HG02798 (cell line): ENCODE data around the gene ALDOB.
A peak's percentile ranks its signal among the peaks of the same experiment; 100 is the strongest.
"Not testable (repeated sequence)": the region's sequence is repeated elsewhere in the genome, so short reads cannot be mapped to it uniquely, and the experiment has no call there.

Source experiments
- ATAC-seq: cut with Tn5 transposase; IDR thresholded peaks from one replicate; pipeline ENCODE4 v1.9.1; 2021; ENCODE audit warnings: mild to moderate bottlenecking; ENCODE audit not compliant: unreplicated experiment, poor library complexity

The ALDOB gene

DNA sequence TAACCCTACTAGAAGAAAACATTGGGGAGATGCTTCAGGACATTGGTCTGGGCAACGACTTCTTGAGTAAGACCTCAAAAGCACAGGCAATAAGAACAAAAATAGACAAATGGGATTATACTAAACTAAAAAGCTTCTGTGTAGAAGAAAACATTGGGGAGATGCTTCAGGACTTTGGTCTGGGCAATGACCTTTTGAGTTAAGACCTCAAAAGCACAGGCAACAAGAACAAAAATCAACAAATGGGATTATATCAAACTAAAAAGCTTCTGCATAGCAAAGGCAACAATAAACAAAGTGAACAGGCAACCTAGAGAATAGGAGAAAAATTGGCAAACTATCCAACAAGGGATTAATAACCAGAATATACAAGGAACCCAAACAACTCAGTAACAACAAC is 40.9 kb downstream of the ALDOB start:
- no peak for ATAC-seq

DNA sequence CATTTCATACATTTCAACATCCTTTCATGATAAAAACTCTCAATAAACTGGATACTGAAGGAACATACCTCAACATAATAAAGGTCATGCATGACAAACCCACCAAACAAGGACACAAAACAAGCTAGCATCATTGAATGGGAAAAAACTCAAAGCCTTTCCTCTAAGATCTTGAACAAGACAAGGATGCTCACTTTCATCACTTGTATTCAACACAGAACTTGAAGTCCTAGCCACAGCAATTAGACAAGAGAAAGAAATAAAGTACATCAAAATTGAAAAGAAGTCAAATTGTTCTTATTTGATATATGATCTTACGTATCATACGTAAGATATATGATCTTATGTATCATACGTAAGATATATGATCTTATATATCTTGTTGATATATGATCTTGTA is 42.4 kb downstream of the ALDOB start:
- no peak for ATAC-seq

DNA sequence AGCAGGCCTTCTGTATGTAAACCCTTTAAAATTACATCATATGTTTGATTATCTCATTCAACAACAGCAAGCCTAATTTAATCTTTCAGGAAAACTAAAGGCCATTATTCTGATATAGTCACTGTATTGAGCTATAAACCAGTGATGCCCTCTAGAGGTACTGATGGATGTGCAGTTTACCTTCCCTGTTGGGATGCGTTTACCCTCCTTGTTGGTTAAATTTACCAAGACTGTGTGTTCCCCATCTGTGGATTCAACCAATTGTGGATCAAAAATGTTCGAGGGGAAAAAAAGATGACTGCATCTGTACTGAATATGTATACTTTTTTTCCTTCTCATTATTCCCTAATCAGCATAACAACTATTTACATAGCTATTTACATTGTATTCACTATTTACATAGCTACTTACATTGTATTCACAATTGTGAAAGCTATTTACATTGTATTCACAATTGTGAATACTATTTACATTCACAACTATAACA is 47.0 kb downstream of the ALDOB start:
- ATAC-seq, result no peak

DNA sequence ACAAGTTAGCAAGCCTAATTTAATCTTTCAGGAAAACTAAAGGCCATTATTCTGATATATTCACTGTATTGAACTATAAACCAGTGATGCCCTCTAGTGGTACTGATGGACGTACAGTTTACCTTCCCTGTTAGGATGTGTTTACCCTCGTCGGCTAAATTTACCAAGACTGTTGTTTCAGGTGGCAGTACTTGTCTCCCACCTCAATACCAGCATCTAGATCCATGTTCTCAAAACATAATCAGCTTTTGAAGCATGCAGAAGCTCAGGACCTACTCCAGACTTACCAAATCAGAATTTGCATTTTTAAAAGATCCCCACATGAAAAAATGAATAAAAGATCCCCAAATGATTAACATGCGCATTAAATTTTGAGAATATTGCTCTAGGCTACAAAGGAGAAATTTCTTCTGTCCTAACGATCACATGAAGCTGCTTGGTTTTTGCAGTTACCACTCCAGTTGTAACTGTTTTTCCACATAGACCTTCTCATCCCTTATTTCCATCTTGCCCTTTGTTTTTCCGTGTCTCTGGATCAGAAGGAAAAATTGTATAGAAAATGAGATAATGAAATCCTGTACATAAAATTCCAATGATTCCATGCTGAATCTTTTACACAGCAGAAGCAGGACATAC is 47.6 kb downstream of the ALDOB start:
- ATAC-seq, result peak; percentile 62

DNA sequence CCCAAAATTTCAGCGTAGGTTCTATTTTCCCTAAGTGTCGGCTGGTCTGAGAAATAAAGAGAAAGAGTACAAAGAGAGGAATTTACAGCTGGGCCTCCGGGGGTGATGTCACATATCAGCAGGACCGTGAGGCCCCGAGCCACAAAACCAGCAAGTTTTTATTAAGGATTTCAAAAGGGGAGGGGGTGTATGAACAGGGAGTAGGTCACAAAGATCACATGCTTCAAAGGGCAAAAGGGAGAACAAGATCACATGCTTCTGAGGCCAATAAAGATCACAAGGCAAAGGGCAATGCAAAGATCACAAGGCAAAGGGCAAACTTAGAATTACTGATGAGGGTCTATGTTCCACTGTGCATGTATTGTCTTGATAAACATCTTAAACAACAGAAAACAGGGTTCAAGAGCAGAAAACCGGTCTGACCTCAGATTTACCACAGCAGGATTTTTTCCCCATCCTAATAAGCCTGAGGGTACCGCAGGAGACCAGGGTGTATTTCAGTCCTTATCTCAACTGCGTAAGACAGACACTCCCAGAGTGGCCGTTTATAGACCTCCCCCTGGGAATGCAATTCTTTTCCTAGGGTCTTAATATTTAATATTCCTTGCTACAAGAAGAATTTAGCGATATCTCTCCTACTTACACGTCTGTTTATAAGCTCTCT is 50.6 kb downstream of the ALDOB start, which contains the start of gene BAAT:
Gene BAAT (minus strand): TSS at position 134 of the 664 bp plus-strand sequence. CDS start 13,602 bp downstream, outside the sequence.
- ATAC-seq, result not testable (repeated sequence)

DNA sequence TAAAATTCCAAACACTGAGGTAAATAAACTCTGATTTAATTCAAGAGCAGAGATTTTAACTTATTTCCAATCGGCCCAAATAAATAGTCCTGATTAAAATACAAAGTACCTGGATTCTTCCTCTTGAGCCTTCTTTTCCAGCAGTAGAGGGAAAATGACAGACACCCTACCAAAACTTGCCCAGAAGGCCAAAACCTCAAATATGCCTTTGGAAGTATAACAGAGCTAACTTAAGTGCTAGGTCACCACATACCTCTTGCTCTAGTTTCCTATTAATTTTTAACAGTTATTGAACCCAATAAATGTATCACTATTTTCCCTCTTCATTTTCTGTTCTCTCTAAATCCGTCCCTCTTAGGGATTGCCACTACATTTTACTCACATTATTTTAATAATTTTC is 52.2 kb downstream of the ALDOB start:
- no peak for ATAC-seq

DNA sequence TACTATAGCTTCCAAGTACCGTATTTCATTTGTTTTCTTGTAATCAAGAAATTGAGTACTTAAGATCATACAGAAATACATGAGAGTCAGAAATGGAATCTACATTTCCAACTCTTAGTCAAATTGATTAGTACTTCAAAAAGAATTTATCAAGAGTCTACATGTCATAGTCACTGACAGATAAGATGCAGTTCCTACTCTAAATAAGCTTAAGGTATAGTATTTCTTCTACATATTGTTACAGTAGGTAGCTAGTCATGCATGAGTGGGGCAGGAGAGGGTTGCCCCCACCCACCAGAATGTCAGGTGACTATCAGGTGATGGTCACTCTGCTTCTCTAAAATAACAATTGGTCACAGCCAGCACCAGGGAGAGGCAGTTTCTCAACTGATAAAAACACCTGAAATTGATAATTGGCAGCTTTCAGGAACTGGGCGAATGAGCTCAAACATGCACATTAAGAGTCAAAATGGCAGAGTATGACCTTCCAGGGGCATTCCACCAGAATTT is 53.7 kb downstream of the ALDOB start:
- no peak for ATAC-seq

DNA sequence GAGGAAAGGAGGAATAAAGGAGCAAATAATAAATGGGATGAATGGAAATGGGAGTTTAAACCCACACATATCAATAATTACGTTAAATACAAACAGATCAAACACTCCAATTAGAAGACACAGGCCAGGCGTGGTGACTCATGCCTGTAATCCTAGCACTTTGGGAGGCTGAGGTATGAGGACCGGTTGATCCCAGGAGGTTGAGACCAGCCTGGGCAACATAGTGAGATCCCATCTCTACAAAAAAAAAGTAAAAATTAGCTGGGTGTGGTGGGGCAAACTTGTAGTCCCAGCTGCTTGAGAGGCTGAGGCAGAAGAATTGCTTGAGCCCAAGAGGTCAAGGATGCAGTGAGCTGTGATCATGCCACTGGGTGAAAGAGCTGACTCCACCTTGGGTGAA is 54.5 kb downstream of the ALDOB start:
- ATAC-seq, result no peak

DNA sequence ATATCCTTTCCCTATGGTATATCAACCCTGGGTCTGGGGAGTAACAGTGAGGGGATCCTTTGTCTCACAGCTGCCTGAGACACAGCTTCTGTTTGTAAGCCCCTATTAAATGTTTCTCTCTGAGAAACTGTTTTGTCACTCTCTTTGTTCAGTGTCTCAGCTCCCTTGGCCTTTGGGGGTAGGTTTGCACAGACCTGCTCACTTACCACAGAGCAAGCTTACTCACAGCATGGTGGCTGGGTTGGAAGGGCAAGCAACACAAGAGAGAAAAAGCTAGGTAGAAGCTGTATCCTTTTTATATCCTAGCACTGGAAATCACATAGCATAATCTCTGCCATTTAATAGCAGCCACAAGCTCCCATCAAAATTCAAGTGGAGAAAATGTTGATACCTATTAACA is 55.3 kb downstream of the ALDOB start:
- ATAC-seq, result no peak

DNA sequence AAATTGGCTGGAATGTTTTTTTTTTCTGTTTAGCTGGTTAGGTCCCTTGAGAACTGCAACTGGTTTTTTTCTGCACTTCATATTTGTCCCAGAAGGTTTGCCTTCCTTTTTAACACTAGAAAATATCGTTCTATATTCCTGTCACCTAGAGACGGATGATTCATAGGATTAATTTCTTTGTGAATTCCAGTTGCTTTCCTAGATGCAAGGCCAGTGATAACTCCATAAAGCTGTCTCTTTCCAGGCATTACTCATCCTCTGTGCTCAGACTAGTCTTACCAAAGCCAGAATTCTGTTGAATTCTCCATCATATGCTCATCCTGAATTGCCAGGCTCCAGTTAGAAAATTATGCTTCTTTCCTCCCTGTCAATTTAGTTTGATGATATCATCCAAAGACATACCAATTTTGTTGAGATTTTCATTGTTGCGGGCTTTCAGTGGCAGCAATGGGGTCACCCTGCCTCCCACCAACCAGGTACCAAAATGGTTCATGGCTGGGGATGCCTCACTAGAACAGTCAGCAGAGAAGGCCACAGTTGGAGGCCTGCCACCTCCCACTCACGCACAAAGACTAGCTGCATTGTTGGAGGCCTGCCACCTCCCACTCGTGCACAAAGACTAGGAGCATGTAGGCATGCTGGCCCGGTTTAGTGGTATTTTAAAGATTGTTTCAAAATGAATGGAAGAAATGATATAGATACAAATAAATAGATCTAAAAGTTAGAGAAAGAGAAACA is 59.3 kb downstream of the ALDOB start:
- ATAC-seq, result no peak

DNA sequence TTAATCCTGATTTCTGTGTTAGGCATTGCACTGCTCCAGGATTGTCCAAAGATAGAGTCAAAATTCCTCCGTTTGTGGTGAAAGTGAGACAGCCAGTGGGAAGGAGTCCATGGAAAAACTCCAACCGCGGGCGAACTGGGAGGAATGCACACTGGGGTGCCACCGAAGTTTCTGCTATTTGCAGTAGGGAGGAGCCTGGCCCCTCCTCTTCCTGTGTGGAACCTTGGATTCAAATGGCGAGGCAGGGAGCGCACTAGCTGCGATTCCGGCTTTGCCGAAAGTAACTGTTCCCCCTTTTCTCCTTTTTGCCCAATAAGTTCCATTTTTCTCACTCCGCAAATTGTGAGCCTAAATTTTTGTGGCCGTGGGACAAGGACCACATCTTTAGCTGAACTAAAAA is 60.0 kb downstream of the ALDOB start:
- no peak for ATAC-seq

DNA sequence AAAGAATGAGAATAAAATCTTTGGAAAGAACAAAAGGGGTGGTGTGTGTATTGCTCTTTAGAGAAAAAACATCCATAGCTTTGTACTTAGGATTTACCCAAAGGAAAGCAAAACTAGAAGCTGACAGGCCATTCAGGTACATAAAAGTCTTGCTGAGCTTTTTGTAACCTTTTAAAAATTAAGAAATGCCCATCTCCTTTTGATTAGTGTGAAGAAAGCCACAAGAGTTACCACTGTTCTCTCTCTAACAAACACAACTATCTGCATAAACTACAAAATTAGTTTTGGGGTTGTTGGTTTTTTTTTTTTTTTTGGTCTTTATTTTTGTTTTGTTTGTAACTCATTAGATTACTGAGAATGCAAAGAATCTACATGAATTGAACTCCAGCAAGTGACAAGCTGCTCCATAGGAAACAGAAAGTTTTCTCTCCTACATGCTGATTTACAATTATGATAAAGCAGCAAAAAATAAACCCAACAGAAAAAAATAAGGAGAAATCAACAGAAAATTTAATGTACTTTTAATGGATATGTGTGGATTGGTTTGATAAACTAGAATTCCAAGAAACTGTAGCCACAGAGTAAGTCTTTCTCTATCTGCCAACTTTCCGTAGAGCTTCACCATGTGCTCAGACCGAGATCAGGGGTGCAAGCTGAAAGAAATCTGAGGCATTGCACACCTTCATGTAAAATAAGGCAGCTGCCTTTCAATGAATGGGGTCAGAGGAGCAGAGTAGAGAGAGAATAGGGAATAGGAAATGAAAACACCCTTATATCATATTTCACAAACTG is 63.1 kb downstream of the ALDOB start:
- no peak for ATAC-seq

DNA sequence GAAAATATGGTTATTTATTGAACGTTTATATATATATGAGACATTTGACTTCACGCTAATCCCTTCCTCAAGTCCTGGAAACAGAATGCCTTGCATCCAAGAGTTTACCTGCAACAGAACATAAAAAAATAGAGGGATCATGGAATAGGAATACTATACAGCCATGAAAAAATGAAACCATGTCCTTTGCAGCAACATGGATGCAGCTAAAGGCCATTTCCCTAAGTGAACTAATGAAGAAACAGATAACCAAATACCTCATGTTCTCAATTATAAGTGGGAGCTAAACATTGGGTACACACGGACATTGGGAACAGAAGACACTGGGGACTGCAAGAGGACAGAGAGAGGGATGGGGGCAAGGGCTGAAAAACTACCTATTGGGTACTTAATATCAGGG is 63.8 kb downstream of the ALDOB start:
- no peak for ATAC-seq
